GM23338 (cell line): ENCODE measurements around the gene EIF2D. TPM values are rescaled to one million over a fixed set of nuclear protein-coding genes. Genes with fewer than 3 reads are reported as not detected.

ENCODE experiments used
- ATAC-seq: fragments of 200-7000 bp; cut with Tn5 transposase; 3 replicates; pipeline ENCODE4 v1.9.1; 2020
- DNase-seq: peaks from one replicate; pipeline ENCODE4 v3.0.0-alpha.2; 2015; ENCODE audit warnings: low spot score
- H2AFZ ChIP-seq: fragments of 200-600 bp; sonication (generic); 2 replicates; pipeline ENCODE4 v1.8.0; 2016; ENCODE audit warnings: antibody characterized with exemption, mild to moderate bottlenecking, moderate library complexity
- H3F3A ChIP-seq: fragments of 200-600 bp; sonication (generic); replicated peaks from 2 replicates; pipeline ENCODE4 v1.8.0; 2017; ENCODE audit warnings: antibody characterized with exemption, mixed run types, low read depth
- H3K27ac ChIP-seq: fragments of 200-600 bp; sonication (generic); 2 replicates; pipeline ENCODE4 v1.6.1; 2016; ENCODE audit warnings: low read depth
- H3K27me3 ChIP-seq: fragments of 200-600 bp; sonication (generic); 2 replicates; pipeline ENCODE4 v1.8.0; 2016; ENCODE audit warnings: mild to moderate bottlenecking, mixed run types, moderate library complexity; ENCODE audit not compliant: insufficient read depth
- H3K36me3 ChIP-seq: fragments of 200-600 bp; sonication (generic); 2 replicates; pipeline ENCODE4 v1.8.0; 2016; ENCODE audit warnings: mild to moderate bottlenecking; ENCODE audit not compliant: insufficient read depth
- H3K4me1 ChIP-seq: fragments of 200-600 bp; sonication (generic); 2 replicates; pipeline ENCODE4 v1.8.0; 2016; ENCODE audit warnings: mild to moderate bottlenecking, moderate library complexity; ENCODE audit not compliant: insufficient read depth
- H3K4me2 ChIP-seq: fragments of 200-600 bp; sonication (generic); 2 replicates; pipeline ENCODE4 v1.7.1; 2017; ENCODE audit warnings: mixed run types
- H3K4me3 ChIP-seq: fragments of 200-600 bp; sonication (generic); 2 replicates; pipeline ENCODE4 v1.6.1; 2016; ENCODE audit warnings: mixed run types
- H3K79me2 ChIP-seq: fragments of 200-600 bp; sonication (generic); replicated peaks from 2 replicates; pipeline ENCODE4 v1.8.0; 2017; ENCODE audit warnings: mild to moderate bottlenecking; ENCODE audit not compliant: insufficient read depth
- H3K9me2 ChIP-seq: fragments of 200-600 bp; sonication (generic); 2 replicates; pipeline ENCODE4 v1.8.0; 2017; ENCODE audit not compliant: insufficient read depth
- H4K20me1 ChIP-seq: fragments of 200-600 bp; sonication (generic); replicated peaks from 2 replicates; pipeline ENCODE4 v1.8.0; 2017; ENCODE audit warnings: mild to moderate bottlenecking; ENCODE audit not compliant: insufficient read depth
- H3K27ac Mint-ChIP-seq: 2 replicates; pipeline ENCODE4 v1.8.0; 2020; ENCODE audit warnings: inconsistent platforms, mild to moderate bottlenecking, moderate library complexity, mixed read lengths
- H3K27me3 Mint-ChIP-seq: 3 replicates; pipeline ENCODE4 v1.8.0; 2022; ENCODE audit warnings: low read depth, mild to moderate bottlenecking, moderate library complexity, mixed read lengths, inconsistent platforms; ENCODE audit not compliant: insufficient read depth, poor library complexity
- H3K36me3 Mint-ChIP-seq: 3 replicates; pipeline ENCODE4 v1.8.0; 2021; ENCODE audit warnings: low read depth, mild to moderate bottlenecking, inconsistent platforms, moderate library complexity, mixed read lengths
- H3K4me1 Mint-ChIP-seq: 3 replicates; pipeline ENCODE4 v1.8.0; 2020; ENCODE audit warnings: mild to moderate bottlenecking, inconsistent platforms, mixed read lengths
- H3K4me3 Mint-ChIP-seq: 3 replicates; pipeline ENCODE4 v1.8.0; 2021; ENCODE audit warnings: moderate library complexity, mild to moderate bottlenecking, inconsistent platforms, mixed read lengths
- H3K9me3 Mint-ChIP-seq: 3 replicates; pipeline ENCODE4 v1.8.0; 2020; ENCODE audit warnings: moderate library complexity, mild to moderate bottlenecking, inconsistent platforms, mixed read lengths
- CTCF ChIP-seq, 2 experiments: fragments of 200-600 bp in 1 of 2; sonication (generic) in 1 of 2; conservative IDR thresholded peaks; 2 replicates each; pipeline versions ENCODE4 v1.5.1 to v1.6.1; 2016 to 2017; ENCODE audit warnings: antibody characterized with exemption in 2 of 2, low read depth in 2 of 2, mild to moderate bottlenecking in 2 of 2, moderate library complexity in 1 of 2
- EZH2phosphoT487 ChIP-seq: fragments of 200-600 bp; sonication (generic); IDR thresholded peaks from one replicate; pipeline ENCODE4 v1.8.1; 2018; ENCODE audit warnings: antibody characterized with exemption; ENCODE audit not compliant: unreplicated experiment
- NANOG ChIP-seq: IDR thresholded peaks from 2 replicates; pipeline ENCODE4 v1.6.1; 2016; ENCODE audit warnings: antibody characterized with exemption, borderline replicate concordance
- ZNF114 ChIP-seq: fragments of 250-450 bp; sonication (Bioruptor Pico); IDR thresholded peaks from 2 replicates; pipeline ENCODE4 v1.5.0; 2020; ENCODE audit warnings: mild to moderate bottlenecking, moderate library complexity
- ZNF462 ChIP-seq: fragments of 250-450 bp; sonication (Bioruptor Pico); IDR thresholded peaks from 2 replicates; pipeline ENCODE4 v1.5.0; 2020; ENCODE audit warnings: mild to moderate bottlenecking, moderate library complexity
- polyA plus RNA-seq: library from polyadenylated mRNA; unstranded; fragments of >200 nt; fragmentation: Nextera tagmentation; extraction: Ambion mirVana; gene quantifications from 2 replicates; pipeline ENCODE4 v1.2.1, GENCODE V29; 2016
- total RNA-seq: library from RNA; depleted of rRNA; stranded (reverse); fragments of >200 nt; shearing (Covaris generic); gene quantifications from 2 replicates; pipeline ENCODE4 v1.2.3, GENCODE V29; 2014

EIF2D gene
- total and polyA plus RNA-seq, 2 experiments from 2014 or later = 25.1 to 34.8 TPM

- TF ChIP-seq ZNF462 (no peak), EZH2phosphoT487 (no peak)
Observed at GRCh38 chr1:206573319-206573718, 38.9 kb downstream of the EIF2D start (continued).

GRCh38 chr1:206572835-206573234 lies 39.4 kb downstream of the EIF2D start:
- no peaks in the 10 kb centered on the region for H3K36me3 ChIP-seq
- no peak overlapping the region for H2AFZ ChIP-seq
- DNase-seq = no peak
- H3K79me2 ChIP-seq = no peaks in the 10 kb centered on the region
- Mint-ChIP-seq H3K27ac (no peak overlapping the region), H3K4me1 (peaks cover 22% of the 10 kb centered on the region), H3K4me3 (no peak overlapping the region), H3K27me3 (peaks cover 8% of the 10 kb centered on the region), H3K9me3 (no peaks in the 10 kb centered on the region), H3K36me3 (no peaks in the 10 kb centered on the region)
- H3K4me3 ChIP-seq = no peak overlapping the region
- no peaks in the 10 kb centered on the region for H4K20me1 ChIP-seq
- no peaks in the 10 kb centered on the region for H3K27me3 ChIP-seq
- 0 out of 2 replicates have a peak, but pooled peaks cover 6% of the 10 kb centered on the region for H3K4me1 ChIP-seq
- H3K27ac ChIP-seq = no peak overlapping the region
- H3K9me2 ChIP-seq = 0 out of 2 replicates have a peak, but pooled peaks cover 4% of the 10 kb centered on the region
- ATAC-seq = no peak
- H3F3A ChIP-seq = no peaks in the 10 kb centered on the region
- no peak for TF ChIP-seq NANOG
- no peak for TF ChIP-seq CTCF (conservative IDR thresholded peaks at IDR 0.05; ENCODE audit: low read depth in 2 of 2)
- no peak for TF ChIP-seq ZNF114 (CRISPR knock-in tag)
- no peak for TF ChIP-seq ZNF462
- no peak overlapping the region for H3K4me2 ChIP-seq
